ENCODE measurements around the gene PRXL2A. TPM values are rescaled to one million over a fixed set of nuclear protein-coding genes. Genes with fewer than 3 reads are reported as not detected.

The PRXL2A gene
- total and polyA plus RNA-seq, 10 donors: 12.4 to 20.7 (median 16.0) TPM

DNA sequence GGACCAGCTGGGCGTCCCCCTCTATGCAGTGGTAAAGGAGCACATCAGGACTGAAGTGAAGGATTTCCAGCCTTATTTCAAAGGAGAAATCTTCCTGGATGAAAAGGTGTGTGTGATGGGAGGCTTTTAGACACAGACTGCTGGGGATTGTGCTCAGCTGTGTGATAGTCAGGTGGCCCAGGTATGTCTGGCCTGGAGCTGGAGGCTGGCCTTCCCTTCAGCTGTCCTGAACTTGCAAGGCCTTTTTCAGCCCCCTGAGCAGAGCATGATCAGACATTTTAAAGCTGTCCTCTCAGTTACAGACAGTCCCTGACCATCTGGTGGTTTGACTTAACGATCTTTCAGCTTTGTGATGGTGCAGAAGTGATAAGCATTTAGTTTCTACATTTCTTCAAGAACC, 17.6 kb downstream of the PRXL2A start:
- Histone ChIP-seq H3K27ac (no peak overlapping the region), H3K36me3 (peaks cover 0 to 53% (median 2%) of the 10 kb centered on the region in 6 donors), H3K27me3 (replicated peaks in 1 of 7) (no peaks in the 10 kb centered on the region), H3K4me3 (no peak overlapping the region), H3K4me1 (peaks cover 0 to 17% (median 7%) of the 10 kb centered on the region in 6 donors), H3K9me3 (no peaks in the 10 kb centered on the region)
- WGBS, 5 donors: 88 to 98% (median 89%) methylated on average over 2 of the region's 2 CpGs
- DNase-seq: no peak
- no peak for TF ChIP-seq POLR2A (IDR thresholded peaks at IDR 0.05)
- TF ChIP-seq, protein P1, sequence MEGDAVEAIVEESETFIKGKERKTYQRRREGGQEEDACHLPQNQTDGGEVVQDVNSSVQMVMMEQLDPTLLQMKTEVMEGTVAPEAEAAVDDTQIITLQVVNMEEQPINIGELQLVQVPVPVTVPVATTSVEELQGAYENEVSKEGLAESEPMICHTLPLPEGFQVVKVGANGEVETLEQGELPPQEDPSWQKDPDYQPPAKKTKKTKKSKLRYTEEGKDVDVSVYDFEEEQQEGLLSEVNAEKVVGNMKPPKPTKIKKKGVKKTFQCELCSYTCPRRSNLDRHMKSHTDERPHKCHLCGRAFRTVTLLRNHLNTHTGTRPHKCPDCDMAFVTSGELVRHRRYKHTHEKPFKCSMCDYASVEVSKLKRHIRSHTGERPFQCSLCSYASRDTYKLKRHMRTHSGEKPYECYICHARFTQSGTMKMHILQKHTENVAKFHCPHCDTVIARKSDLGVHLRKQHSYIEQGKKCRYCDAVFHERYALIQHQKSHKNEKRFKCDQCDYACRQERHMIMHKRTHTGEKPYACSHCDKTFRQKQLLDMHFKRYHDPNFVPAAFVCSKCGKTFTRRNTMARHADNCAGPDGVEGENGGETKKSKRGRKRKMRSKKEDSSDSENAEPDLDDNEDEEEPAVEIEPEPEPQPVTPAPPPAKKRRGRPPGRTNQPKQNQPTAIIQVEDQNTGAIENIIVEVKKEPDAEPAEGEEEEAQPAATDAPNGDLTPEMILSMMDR (IDR thresholded peaks at IDR 0.05 in 8 of 11, conservative IDR thresholded peaks at IDR 0.05 in 3 of 11): no peak
- TF ChIP-seq POLR2AphosphoS5 (IDR thresholded peaks at IDR 0.05): no peak
- intact Hi-C loops (cut with DNase I; ENCODE audit: low total_unique reads): no loop called here

DNA sequence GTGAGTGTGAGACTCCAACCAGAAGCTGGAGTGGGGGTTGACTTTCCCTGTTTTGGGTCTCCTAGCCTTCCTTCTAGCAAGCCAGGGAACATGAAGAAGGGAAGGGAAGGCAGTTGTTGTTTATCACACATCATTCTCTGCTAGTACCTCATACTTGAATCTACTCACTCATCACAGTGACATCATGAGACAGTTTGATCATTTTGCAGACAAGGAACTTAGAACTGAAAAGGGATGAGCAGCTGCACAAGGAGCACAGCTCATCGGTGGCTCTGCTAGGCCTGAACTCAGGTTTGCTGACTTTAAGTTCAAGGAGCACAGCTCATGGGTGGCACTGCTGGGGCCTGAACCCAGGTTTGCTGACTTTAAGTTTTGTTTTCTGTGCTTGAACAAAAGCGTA, 19.2 kb downstream of the PRXL2A start:
- Histone ChIP-seq H3K4me3 (no peak overlapping the region), H3K4me1 (peaks cover 0 to under 1% (median 0%) of the 10 kb centered on the region in 6 donors), H3K36me3 (peaks cover 0 to 64% (median 2%) of the 10 kb centered on the region in 6 donors), H3K27ac (no peak overlapping the region), H3K9me3 (no peaks in the 10 kb centered on the region), H3K27me3 (replicated peaks in 1 of 7) (no peaks in the 10 kb centered on the region)
- WGBS, 5 donors: 87 to 96% (median 93%) methylated on average over 2 of the region's 2 CpGs
- intact Hi-C loops (cut with DNase I; ENCODE audit: low total_unique reads): no loop called here
- TF ChIP-seq, protein P1 (IDR thresholded peaks at IDR 0.05 in 8 of 11, conservative IDR thresholded peaks at IDR 0.05 in 3 of 11): no peak
- no peak for TF ChIP-seq POLR2A (IDR thresholded peaks at IDR 0.05)
- no peak for TF ChIP-seq POLR2AphosphoS5 (IDR thresholded peaks at IDR 0.05)
- DNase-seq: no peak

DNA sequence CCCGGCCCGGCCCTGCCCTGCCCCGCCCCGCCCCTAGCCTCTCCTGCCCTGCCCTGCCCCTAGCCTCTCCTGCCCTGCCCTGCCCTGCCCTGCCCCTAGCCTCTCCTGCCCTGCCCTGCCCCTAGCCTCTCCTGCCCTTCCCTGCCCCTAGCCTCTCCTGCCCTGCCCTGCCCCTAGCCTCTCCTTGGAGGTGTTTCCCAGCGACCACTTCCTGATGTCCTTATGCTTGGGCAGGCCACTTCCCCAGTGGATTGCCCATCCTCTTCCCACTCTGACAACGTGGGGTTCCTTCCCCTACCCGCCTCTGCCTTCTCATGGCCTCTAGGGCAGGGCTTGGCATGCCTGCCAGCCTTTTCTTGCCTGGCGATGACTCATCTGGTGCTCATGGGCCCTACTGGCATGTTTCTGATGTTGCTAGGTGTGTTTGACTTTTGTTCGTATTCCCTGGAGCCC, 21.2 kb downstream of the PRXL2A start:
- H3K9me3 ChIP-seq: no peaks in the 10 kb centered on the region
- no peak overlapping the region for H3K27ac ChIP-seq
- TF ChIP-seq POLR2A (IDR thresholded peaks at IDR 0.05) (no peak), POLR2AphosphoS5 (IDR thresholded peaks at IDR 0.05) (no peak)
- TF ChIP-seq, protein P1 (IDR thresholded peaks at IDR 0.05 in 8 of 11, conservative IDR thresholded peaks at IDR 0.05 in 3 of 11): no peak
- 67 to 88% (median 79%) methylated on average over 9 of the region's 9 CpGs for WGBS, 5 donors
- intact Hi-C loops (cut with DNase I; ENCODE audit: low total_unique reads): no loop called here
- peaks cover 0 to 53% (median 2%) of the 10 kb centered on the region in 6 donors for H3K36me3 ChIP-seq
- no peaks in the 10 kb centered on the region for H3K4me1 ChIP-seq
- H3K4me3 ChIP-seq: no peak overlapping the region
- DNase-seq: no peak
- no peaks in the 10 kb centered on the region for H3K27me3 ChIP-seq (replicated peaks in 1 of 7)

DNA sequence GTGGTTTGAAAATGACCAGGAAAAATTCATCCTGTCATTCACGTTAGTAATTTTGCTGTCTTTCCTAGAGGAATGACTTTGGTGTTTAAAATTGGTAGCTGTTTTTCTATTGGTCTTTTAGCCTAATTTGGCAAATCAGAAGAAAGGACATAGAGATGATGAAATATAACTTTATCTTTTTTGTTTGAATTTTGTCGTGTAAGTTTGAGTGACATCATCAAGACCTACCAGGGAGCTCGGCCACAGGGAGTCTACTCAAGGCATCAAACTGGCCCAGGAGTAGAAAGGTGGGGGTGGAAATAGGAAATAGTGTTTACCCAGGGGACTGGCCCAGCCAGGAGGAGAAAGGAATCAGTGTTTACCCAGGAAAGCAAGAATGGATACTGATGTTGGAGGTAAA, 24.8 kb downstream of the PRXL2A start:
- no peak for TF ChIP-seq POLR2A (IDR thresholded peaks at IDR 0.05)
- TF ChIP-seq, protein P1 (IDR thresholded peaks at IDR 0.05 in 8 of 11, conservative IDR thresholded peaks at IDR 0.05 in 3 of 11): no peak
- TF ChIP-seq POLR2AphosphoS5 (IDR thresholded peaks at IDR 0.05): no peak
- H3K4me3 ChIP-seq: no peak overlapping the region
- H3K36me3 ChIP-seq: peaks cover 0 to 25% (median under 1%) of the 10 kb centered on the region in 6 donors
- no peak overlapping the region for H3K27ac ChIP-seq
- no peaks in the 10 kb centered on the region for H3K9me3 ChIP-seq
- DNase-seq: no peak
- no peaks in the 10 kb centered on the region for H3K27me3 ChIP-seq (replicated peaks in 1 of 7)
- intact Hi-C loops (cut with DNase I; ENCODE audit: low total_unique reads): no loop called here
- no peaks in the 10 kb centered on the region for H3K4me1 ChIP-seq
- WGBS, 5 donors: 80 to 88% (median 82%) methylated on average over 3 of the region's 3 CpGs

Measured in spleen (tissue), 11 donors.